ENCODE results near the gene TNFAIP8.

- TF ChIP-seq, protein P1, sequence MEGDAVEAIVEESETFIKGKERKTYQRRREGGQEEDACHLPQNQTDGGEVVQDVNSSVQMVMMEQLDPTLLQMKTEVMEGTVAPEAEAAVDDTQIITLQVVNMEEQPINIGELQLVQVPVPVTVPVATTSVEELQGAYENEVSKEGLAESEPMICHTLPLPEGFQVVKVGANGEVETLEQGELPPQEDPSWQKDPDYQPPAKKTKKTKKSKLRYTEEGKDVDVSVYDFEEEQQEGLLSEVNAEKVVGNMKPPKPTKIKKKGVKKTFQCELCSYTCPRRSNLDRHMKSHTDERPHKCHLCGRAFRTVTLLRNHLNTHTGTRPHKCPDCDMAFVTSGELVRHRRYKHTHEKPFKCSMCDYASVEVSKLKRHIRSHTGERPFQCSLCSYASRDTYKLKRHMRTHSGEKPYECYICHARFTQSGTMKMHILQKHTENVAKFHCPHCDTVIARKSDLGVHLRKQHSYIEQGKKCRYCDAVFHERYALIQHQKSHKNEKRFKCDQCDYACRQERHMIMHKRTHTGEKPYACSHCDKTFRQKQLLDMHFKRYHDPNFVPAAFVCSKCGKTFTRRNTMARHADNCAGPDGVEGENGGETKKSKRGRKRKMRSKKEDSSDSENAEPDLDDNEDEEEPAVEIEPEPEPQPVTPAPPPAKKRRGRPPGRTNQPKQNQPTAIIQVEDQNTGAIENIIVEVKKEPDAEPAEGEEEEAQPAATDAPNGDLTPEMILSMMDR (IDR thresholded peaks at IDR 0.05; ENCODE audit: low read depth, low read length, poor library complexity, severe bottlenecking): no peak
- no peak for TF ChIP-seq EZH2phosphoT487 (IDR thresholded peaks at IDR 0.05; ENCODE audit: borderline replicate concordance, low read length)
These were observed 37.4 kb downstream of the TNFAIP8 start for GRCh38 chr5:119393201-119393691.

Data from DOHH2 (cell line).